Pons (tissue), 1 donor: Measurements from ENCODE around the gene SEMA7A.

Experiments
- DNase-seq: peaks from one replicate; pipeline ENCODE4 v3.0.0-alpha.2; 2016; ENCODE audit warnings: low spot score

The SEMA7A gene

DNA sequence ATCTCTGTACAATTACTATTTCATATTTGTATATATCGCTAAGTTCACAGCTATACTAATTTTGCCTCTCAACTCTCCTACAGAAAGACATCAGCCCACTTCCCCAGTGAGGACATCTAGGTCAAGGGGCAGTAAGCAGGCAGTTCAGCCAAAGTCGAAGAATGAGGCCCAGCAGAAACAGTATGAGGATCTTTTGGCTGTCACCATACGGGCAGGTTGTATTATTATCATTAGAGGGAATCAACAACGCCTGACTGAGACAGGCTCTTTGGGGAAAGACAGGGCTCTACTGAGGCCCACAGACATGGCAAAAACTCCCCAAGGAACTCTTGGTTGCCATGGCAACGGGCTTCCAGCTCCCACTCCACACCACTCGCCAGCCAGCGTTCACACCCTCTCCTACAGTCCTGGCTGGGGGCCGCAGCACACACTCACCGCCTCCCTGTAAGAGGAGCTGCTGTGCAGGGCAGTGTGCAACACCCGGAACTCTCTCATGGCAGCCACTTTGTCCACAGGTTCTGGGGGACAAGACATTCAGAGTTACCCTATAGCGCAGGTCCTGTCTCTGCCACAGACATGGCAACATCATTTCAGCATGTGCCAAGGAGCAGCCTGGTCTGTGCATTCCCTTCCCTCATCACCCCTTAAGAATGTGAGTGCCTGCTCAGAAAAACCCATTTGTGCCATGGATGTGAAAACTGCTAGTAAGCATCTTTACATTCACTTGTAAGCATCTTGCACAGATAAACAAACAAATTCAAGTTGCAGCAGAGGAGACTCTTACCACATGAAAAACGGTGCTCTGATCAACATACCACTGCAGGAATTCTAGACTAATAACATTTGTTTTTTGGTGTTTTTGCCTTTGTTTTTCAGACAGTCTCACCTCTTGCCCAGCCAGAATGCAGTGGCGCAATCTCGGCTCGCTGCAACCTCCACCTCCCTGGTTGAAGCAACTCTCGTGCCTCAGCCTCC is 18.4 kb upstream of the SEMA7A start:
- DNase-seq = no peak

DNA sequence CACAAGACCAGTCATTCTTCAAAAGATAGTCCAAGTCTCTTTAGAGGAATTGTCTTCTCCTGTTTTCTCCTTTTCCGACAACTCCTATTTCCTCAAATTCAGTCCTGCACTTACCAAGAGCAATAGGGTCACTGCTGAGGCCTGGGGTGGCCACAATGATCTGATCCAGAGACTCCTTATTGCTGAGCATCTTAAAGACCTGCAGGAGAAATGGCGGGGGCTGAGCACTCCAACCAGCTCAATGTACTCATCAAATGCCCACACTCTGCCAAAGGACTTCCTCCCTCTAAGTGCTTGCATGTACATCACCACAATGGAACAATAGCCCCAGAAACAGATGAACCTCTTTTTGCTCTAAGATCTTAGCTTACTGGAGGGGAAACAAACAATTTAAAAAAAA is 17.6 kb upstream of the SEMA7A start:
- no peak for DNase-seq

DNA sequence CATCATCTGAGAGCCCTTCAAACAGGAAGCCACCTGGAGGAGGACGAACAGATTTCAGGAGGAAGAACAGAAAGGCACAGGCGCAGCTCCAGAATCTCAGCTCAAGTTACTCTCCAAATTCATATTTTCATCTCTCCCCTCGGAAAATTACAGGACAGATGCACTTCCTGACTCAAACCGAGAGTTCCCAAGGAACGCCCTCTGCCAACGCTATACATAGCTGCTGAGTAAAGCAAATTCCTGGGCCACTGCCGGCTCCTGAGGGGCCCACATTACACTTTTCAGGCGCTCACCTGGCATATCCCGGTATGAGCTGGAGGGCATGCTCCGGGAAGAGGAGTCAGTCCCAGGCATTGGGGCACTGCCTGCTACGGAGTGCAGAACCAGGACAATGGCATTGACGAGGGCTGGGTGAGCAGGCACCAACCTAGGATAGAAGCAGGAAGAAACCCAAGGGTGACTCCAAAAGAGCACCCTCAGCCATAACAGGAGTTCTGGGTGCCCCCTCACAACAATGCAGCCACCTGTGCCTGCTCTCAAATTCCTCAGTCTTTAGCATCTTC is 16.0 kb upstream of the SEMA7A start:
- DNase-seq = no peak

DNA sequence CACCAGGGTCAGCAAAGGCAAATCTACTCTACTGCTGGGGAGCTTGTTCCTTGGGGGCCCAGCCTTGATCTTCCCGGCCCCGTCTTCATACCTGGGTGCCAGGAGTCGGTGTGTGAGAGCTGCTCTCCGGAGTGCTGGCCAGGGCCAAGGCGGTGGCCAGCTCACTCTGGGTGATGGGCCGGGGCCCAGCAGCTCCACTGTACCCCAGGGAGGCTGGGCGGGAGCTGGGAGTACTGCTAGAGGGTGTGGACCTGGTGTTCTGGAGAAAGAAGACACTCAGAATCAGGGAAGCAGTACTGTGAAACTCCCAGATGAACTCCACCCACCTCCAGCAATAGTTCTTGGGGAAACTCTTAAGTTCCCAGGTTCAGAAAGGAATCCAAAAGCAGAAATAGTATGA is 15.3 kb upstream of the SEMA7A start:
- no peak for DNase-seq

DNA sequence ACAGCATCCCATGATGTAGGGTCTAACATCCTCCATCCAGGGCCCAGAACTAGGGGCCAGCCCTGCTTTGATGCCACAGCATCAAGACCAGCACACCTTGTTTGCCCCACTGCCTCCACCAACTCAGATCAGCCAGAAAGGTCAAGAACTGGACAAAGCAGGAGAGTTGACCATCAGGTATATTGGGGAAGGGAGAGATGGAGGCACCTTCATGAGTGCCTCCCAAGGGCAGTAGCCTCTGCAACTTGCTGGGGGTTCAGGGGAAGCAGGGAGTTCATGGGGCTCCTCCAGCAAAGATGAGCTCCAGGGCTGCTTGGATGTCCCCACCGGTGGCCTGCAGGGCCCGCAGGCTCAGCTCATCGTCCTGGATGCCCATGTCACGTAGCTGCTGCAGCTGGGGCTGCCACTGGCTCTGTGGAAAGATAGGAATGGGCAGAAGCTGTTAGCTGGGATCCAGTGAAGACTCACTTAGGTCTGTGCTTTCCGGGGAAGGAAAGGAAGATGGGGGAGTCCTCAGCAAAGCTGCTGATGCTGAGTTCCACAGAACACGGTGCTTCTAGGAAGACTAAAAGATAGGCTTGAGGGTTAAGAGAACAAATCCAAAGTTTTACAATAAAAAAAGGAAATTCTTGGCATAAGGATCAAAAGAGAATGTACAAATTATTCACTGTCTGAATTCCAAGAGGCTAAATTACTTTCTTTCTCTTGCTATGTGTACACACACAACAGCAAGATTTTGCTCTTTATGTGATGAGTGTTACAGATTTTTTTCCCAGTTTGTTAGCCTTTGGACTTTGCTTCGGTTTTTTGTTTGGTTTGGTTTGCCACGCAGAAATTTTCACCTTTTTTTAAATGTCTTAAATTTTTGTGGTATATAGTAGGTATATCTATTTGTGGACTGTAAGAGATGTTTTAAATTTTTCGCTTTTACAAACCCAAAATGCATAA is 12.3 kb upstream of the SEMA7A start:
- DNase-seq = no peak

DNA sequence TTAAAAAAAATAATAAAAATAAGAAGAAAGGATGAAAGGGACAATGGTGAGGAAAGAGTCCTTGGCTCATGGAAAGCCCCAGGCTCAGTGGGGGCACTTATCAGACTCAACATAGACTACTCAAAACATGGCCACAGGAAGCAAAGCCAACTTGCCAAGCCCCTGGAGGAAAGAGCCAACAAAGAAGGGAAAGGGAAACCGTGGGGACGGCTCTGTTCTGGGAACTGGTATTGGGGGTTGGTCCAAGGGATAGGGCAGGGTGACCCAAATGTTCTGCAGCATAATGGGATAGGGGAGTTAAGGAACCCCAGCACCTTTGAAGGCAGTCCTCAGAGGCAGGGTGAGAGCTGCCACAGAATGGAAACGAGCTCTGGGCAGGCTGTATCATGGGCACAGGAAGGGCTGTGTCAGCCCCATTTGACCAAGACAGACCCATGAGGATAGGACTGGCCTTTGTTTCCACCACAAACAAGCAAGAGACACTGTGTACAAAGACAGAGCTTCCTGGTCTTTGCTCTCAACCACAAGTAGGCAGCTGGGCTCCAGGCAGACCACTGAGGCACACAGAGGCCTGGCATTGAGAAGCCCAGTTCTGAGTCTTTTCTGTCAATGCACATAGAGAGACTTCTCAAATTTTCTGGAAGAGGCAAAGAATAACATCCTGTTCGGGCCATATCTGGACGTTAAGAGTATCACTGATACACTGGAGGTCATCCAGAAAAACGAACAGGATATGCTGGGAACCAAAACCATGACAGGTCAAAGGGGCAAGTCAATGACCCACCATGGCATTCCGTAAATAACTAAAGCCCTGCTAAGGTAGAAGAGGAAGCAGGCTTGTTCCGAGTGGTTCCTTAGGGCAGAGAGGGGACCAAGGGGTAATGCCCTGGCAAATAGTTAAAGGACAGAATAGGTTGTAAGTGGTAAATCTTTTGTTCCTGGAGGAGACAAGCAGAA is 10.6 kb upstream of the SEMA7A start:
- DNase-seq = no peak

DNA sequence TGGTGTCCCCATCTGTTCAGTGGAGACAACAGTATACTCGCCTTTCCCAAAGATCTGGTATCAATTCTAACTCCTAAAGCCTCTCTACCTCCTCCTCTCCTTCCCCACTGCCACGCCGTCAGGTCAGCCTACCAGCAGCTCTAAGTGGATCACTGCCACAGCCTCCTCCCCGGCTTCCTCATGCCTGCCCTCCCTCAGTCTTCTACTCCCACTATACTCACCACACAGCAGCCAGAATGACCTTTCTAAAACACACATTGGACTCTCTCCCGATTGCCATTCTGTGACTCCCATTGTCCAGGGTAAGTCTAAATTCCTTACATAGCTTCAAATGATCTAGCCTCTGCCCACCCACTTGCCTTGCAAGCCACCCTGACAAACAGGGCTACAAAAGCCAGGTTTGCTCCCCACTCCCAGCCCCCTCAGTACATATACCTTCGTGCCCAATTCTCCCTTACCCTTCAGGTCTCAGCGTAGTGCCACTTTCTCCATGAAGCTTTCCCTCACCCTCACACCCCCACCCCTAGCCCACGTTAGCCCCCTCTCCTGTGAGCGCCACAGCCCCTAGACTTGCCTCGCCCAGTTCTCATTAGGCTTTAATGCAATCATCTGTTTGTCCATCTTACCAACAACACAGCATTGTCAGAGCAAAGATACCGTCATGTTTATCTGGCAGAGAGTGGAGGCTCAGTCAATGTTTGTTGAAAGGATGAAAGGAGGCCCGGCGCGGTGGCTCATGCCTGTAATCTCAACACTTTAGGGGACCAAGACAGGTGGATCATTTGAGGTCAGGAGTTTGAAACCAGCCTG is 9.5 kb upstream of the SEMA7A start:
- no peak for DNase-seq

DNA sequence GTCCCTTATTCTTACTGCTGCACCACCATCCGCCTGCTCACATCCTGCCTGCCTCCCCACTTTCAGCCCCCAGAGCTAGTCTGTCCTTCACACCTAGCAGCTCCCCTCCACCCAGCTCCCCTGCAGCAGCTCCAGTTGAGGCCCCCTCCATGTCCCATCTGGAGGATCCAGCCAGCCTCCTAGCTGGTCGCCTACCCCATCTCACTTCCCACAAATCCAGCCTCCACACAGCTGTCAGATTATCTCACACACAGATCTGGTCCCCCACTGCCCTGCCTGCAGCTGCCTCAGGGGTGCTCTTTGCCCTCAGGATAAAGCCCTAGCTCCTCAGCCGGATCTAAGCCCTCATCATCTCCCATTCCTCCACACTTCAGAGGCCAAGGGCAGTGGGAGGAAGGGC is 8.8 kb upstream of the SEMA7A start:
- DNase-seq = no peak

DNA sequence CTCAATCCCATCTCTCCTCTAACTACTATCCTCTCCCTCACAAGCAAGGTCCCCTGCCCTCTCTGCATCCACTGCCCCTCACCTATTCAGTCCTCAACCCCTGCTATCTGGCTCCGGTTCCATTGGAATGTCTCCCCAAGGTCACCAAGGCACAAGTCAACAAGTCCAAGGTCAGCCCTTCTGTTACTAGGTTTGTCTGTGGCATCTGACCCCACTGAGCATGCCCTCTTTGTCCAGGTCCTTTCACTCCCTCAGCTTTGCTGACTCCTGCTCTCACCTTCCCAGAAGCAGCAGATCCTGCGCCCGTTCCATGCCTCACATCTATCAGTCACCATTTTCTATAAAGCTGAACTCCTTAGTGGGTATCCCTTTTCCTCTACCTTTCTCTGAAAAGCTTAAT is 8.3 kb upstream of the SEMA7A start:
- DNase-seq = no peak

DNA sequence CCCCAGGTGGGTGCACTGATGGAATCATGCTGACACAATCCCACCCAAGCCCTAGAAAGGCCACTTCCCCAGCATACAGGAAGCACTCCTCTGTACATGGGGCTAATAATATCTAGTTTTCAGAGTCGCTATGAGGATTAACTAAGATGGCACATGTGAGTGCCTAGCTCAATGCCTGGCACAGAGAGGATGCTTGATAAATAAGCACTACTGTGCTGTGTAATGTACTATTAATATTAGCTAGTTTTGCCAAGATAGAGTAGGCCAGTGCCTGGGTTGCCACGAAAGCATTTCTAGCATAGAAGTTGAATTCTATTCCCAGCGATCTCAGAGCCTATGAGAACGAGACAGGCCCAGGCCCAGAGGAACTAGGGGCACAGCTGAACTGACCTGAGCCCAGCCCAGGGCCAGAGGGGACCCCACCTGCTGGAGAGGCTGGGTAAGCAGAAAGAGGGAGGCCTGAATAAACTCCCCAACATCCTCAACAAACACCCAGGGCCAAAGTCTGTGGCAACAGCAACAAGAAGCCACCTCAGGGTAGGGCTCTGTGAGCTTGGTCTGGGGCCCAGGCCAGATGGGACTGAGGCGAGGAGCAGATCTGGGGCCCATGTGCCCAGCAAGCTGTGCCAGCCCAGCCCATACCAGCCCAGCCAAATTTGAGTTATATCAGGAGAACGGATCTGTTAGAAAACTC is 7.6 kb upstream of the SEMA7A start:
- DNase-seq = no peak

DNA sequence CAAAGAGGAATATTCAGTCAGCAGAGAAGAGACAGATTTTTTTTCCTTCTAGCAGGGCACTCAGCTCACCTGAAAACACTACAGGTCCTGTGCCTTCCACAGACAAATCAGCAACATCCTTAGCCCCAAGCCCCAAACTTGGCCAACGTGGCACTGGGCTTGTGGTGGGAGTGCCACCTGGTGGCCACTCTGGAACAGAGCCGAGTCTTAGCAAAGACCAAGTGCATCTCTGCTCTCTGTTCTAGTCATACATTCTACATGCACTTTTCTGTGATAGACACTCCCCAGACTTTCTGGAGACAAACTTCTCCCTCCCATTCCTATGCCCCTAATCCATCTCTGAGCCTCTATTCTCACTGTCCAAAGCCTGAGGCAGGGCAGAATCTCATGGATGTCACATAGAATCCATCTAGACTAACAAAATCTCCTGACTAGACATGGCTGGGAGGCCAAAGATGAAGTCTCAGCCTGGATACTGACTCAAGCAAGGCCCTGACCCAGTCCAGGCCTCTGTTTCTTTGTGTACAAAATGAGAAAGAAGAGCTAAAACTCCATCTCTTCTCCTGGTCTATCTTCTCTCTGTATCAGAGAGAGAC is 5.1 kb upstream of the SEMA7A start:
- DNase-seq = peak; percentile 86

DNA sequence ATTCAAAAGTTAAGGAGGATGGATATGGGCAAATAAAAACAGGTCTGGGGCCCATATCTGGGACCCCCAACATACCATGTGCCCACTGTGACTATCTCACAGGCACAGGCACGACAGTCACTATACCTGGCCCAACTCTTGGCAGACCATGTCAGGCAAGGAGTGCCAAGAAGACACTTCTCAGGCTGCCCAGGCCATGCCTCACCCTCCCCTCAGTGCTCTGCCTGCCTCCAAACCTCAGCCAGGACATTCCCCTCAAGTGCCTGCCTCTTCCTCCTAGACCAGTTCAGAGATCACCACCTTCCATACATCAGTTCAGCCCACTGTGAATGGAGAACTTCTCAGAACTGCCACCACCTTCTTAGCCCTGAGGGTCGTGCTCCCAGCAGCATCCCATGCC is 4.4 kb upstream of the SEMA7A start:
- DNase-seq = no peak

DNA sequence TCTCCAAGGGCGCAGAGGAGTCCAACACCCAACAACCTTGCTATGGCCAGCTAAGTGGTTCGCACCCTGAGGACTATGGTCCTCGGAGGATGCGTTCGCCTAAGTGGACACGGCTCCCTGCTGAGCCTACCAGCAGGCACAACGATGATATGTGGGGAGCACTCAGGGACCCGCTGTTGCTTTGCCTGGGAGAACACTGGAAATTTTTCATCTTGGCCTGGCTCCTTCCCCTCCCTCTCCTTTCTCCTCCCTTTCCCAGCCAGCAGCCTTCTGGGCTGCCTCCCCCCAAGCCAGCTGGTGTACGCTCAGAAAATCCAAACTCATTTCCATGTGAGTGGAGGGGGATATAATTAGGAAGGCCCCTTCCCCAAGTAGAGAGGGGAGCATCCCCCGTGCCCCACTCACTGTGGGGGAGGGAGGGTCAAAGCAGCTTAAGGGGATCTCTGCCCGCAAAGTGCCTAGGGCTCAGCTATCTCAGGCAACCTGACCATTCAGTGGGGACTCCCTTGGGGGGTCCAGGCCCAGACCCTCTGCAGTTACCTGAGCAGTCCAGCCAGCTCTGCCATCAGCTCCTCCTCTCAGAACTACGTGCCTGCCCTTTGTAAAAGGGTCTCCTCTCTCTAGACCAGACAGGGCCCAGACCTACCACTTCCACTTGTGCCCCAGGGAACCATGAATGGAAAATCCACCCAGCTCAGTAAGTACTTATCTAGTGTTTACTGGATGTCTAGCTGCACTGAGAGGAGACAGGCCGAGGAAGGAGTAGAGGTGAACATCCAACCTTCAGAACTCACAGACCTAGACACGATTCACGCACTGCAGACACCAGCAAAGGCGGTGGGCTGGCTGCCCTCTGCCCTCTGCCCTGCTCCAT is 742 bp upstream of the SEMA7A start:
- no peak for DNase-seq

DNA sequence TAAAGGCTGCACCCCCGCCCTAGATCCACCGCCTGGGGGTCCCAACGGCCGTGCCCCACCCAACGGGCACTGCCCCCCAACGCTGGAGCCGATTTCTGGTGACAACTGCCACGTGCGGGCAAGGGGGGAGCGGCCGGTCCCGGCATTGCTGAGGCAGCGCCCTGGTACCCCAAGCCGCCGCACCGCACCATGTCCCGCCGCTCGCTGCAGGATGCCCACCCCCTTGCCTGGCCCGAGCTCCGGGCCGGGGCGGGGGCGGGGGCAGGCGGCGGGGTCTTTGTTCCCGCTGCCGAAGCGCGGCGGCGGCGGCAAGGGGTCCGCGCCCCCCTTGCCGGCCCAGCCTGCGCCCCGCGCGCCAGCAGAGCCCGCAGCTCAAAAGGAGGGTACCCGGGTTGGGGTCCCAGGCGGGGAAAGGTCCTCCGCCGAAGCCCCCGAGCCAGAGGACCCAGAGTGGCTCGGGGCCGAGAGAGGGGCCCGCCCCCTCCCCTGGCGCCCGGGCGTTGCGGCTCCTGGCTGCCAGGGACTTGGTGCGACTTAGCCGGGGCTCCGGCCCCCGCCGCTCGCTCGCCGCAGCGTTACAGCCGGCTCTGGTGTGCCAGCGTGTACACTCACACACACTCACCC is 678 bp downstream of the SEMA7A start:
- DNase-seq = no peak

DNA sequence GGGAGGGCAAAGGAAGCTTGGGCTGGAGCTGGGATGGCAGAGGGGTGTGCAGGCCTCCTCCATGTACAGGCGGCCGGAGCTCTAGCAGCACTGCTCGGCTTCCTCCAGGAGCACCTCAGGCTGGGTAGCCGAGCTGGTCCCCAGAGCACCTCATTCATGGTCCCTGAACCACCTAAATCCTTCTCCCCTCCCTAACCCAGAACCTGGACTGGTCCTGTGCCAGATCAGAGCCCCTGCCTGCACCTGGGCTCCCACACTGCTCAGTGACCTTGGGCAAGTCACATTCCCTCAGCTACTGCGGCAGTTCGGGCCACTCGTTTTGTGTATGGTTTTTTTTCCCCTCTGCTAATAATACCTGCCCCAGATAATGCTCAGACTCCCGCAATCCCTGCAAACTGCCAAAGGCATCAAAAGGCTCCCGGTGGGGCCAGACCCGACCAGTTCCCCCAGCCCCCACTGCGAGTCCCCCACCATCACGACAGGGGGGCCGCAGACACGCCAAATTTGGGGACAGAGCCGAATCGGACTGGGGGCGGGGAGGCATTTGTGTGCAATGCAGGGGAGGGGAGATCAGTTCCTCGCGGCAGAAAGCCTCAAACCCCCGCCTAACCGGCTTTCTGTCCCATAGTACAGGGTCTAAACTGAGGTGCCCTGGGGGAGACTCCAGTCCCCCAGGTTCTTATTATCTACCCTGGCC is 1.3 kb downstream of the SEMA7A start:
- no peak for DNase-seq

DNA sequence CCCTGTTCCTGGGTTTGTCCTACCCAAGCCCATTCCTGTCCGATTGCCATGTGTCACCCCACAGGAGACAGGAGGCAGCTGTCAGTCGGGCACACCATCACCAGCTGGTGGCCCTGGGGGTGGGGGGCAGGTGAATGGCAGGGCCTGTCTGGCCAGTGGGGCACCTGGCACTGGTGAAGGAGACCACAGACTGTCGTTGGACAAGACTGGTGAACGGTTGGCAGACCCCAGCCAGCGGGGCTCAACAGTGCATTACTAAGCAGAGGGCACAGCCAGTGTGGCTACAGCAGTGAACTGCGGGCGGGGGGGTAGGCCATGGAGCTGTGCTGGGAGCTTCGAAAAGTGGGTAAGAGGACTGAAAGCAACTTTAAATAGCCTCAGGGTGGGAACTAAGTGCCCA is 2.1 kb downstream of the SEMA7A start:
- no peak for DNase-seq

DNA sequence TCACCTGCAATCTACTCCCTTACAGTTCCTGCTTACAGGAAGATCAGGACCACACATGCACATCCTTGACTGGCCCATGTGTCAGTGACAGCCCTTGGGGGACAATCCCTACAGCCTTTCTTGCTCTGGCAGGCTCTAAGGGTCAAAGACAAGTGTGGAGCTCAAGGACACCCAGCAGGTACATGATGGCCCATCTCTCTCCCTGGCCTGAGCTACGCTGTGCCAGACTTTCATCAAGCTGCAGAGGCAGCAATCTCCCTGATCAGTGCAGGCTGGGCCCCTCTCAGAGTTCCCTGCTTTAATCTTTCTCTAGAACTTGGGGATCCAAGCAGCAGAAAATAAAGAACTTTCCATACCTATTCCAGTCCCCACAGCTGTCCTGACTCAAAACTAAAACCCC is 2.6 kb downstream of the SEMA7A start:
- no peak for DNase-seq
